ENCODE measurements around the gene RNF212B. TPM values are rescaled to one million over a fixed set of nuclear protein-coding genes. Genes with fewer than 3 reads are reported as not detected.

Gene RNF212B
- total and polyA plus RNA-seq, 2 of the 13 experiments (the other 11 are each of a cell fraction or from before 2014, with no cell fraction given) = 0.05 TPM; not detected in 1

DNA sequence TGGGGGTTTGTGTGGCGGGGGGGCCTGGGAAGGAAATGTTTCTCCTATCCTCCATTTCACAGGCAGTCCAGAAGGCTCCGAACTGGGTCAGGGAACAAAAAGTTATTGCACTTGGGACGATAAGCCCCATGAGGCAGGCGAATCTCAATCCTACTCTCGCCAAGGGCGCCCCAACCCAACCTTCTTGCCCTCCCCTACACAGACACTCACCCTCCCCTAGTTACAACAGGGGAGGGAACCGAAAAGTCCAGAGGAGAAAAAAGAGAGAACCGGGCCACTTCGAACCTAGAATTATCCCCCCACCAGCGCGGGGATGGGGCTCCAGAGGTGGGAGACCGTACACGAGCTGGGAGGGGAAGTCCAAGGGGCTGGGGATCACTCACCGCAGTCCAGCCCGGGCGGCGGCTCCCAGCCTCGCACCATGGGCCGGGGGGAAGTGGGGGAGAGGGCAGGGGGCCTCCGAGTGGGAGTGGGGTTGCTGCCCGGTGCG, 47.8 kb downstream of the RNF212B start (continued):
- TF ChIP-seq, protein P1, sequence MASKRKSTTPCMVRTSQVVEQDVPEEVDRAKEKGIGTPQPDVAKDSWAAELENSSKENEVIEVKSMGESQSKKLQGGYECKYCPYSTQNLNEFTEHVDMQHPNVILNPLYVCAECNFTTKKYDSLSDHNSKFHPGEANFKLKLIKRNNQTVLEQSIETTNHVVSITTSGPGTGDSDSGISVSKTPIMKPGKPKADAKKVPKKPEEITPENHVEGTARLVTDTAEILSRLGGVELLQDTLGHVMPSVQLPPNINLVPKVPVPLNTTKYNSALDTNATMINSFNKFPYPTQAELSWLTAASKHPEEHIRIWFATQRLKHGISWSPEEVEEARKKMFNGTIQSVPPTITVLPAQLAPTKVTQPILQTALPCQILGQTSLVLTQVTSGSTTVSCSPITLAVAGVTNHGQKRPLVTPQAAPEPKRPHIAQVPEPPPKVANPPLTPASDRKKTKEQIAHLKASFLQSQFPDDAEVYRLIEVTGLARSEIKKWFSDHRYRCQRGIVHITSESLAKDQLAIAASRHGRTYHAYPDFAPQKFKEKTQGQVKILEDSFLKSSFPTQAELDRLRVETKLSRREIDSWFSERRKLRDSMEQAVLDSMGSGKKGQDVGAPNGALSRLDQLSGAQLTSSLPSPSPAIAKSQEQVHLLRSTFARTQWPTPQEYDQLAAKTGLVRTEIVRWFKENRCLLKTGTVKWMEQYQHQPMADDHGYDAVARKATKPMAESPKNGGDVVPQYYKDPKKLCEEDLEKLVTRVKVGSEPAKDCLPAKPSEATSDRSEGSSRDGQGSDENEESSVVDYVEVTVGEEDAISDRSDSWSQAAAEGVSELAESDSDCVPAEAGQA (IDR thresholded peaks at IDR 0.05; ENCODE audit: low read depth) = no peak
- TF ChIP-seq, protein P1 (CRISPR knock-in tag; IDR thresholded peaks at IDR 0.05; ENCODE audit: borderline replicate concordance) = peak; percentile 22; the same call in 1 of the 2 replicates
- TF ChIP-seq AKAP8 (CRISPR knock-in tag; IDR thresholded peaks at IDR 0.05) (0 out of 2 replicates have a peak, but pooled peaks have one; percentile 86), ATM (IDR thresholded peaks at IDR 0.05; ENCODE audit: borderline replicate concordance) (no peak), SMAD3 (CRISPR knock-in tag; IDR thresholded peaks at IDR 0.05) (no peak), KAT7 (CRISPR knock-in tag; IDR thresholded peaks at IDR 0.05; ENCODE audit: borderline replicate concordance) (no peak; the same call in 1 of the 2 replicates), JUN (CRISPR knock-in tag; IDR thresholded peaks at IDR 0.05) (no peak), ZNF749 (CRISPR knock-in tag; IDR thresholded peaks at IDR 0.05; ENCODE audit: borderline replicate concordance) (no peak), ZNF629 (CRISPR knock-in tag; conservative IDR thresholded peaks at IDR 0.05) (0 out of 2 replicates have a peak, but pooled peaks have one; percentile 18), ZNF264 (CRISPR knock-in tag; IDR thresholded peaks at IDR 0.05) (no peak), FOSL2 (CRISPR knock-in tag; IDR thresholded peaks at IDR 0.05) (no peak), SRF (IDR thresholded peaks at IDR 0.05; ENCODE audit: low read depth, low read length) (no peak), MZF1 (CRISPR knock-in tag; IDR thresholded peaks at IDR 0.05; ENCODE audit: borderline replicate concordance) (no peak), SP4 (CRISPR knock-in tag; IDR thresholded peaks at IDR 0.05) (no peak), ZNF619 (CRISPR knock-in tag; IDR thresholded peaks at IDR 0.05) (no peak), HOXA3 (CRISPR knock-in tag; IDR thresholded peaks at IDR 0.05) (no peak), ZNF549 (CRISPR knock-in tag; IDR thresholded peaks at IDR 0.05) (no peak; the same call in 1 of the 2 replicates), SNAI1 (CRISPR knock-in tag; IDR thresholded peaks at IDR 0.05; ENCODE audit: borderline replicate concordance) (no peak), TBP (CRISPR knock-in tag; IDR thresholded peaks at IDR 0.05) (no peak), KLF13 (CRISPR knock-in tag; IDR thresholded peaks at IDR 0.05) (peak; percentile 47; the same call in 1 of the 2 replicates)
- TF ChIP-seq, protein P2, sequence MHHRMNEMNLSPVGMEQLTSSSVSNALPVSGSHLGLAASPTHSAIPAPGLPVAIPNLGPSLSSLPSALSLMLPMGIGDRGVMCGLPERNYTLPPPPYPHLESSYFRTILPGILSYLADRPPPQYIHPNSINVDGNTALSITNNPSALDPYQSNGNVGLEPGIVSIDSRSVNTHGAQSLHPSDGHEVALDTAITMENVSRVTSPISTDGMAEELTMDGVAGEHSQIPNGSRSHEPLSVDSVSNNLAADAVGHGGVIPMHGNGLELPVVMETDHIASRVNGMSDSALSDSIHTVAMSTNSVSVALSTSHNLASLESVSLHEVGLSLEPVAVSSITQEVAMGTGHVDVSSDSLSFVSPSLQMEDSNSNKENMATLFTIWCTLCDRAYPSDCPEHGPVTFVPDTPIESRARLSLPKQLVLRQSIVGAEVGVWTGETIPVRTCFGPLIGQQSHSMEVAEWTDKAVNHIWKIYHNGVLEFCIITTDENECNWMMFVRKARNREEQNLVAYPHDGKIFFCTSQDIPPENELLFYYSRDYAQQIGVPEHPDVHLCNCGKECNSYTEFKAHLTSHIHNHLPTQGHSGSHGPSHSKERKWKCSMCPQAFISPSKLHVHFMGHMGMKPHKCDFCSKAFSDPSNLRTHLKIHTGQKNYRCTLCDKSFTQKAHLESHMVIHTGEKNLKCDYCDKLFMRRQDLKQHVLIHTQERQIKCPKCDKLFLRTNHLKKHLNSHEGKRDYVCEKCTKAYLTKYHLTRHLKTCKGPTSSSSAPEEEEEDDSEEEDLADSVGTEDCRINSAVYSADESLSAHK (CRISPR knock-in tag; IDR thresholded peaks at IDR 0.05; ENCODE audit: borderline replicate concordance) = no peak
- TF ChIP-seq, protein P3, sequence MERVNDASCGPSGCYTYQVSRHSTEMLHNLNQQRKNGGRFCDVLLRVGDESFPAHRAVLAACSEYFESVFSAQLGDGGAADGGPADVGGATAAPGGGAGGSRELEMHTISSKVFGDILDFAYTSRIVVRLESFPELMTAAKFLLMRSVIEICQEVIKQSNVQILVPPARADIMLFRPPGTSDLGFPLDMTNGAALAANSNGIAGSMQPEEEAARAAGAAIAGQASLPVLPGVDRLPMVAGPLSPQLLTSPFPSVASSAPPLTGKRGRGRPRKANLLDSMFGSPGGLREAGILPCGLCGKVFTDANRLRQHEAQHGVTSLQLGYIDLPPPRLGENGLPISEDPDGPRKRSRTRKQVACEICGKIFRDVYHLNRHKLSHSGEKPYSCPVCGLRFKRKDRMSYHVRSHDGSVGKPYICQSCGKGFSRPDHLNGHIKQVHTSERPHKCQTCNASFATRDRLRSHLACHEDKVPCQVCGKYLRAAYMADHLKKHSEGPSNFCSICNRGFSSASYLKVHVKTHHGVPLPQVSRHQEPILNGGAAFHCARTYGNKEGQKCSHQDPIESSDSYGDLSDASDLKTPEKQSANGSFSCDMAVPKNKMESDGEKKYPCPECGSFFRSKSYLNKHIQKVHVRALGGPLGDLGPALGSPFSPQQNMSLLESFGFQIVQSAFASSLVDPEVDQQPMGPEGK (CRISPR knock-in tag; IDR thresholded peaks at IDR 0.05) = no peak; the same call in none of the 2 replicates

All from HepG2 (cell line).